Raji (cell line): ENCODE measurements around the gene PLBD2.

ENCODE experiments used
- POLR2A ChIP-seq: IDR thresholded peaks from 2 replicates; pipeline ENCODE4 v1.6.1; 2011; ENCODE audit warnings: low read depth, low read length, control low read depth; ENCODE audit not compliant: insufficient read depth

The PLBD2 gene

DNA sequence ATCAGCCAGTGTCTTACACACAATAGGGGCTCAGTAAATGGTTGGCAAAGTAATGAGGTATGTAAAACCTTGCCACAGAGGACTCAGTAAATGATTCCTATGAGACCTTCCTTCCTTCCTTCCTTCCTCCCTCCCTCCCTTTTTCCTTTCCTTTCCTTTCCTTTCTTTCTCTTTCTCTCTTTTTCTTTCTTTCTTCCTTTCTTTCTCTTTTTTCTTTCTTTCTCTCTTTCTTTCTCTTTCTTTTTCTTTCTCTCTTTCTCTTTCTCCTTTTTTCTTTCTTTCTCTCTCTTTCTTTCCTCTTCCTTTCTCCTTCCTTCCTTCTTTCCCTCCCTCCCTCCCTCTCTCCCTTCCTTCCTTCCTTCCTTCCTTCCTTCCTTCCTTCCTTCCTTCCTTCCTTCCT, 37.8 kb downstream of the PLBD2 start:
- no peak for TF ChIP-seq POLR2A

- no peak for TF ChIP-seq POLR2A
Measured at GRCh38 chr12:113396828-113397496, 38.6 kb downstream of the PLBD2 start.

- TF ChIP-seq POLR2A: no peak
Measured at GRCh38 chr12:113397497-113398197, 39.3 kb downstream of the PLBD2 start.

- no peak for TF ChIP-seq POLR2A
Measured at GRCh38 chr12:113398346-113399290, 40.2 kb downstream of the PLBD2 start.

DNA sequence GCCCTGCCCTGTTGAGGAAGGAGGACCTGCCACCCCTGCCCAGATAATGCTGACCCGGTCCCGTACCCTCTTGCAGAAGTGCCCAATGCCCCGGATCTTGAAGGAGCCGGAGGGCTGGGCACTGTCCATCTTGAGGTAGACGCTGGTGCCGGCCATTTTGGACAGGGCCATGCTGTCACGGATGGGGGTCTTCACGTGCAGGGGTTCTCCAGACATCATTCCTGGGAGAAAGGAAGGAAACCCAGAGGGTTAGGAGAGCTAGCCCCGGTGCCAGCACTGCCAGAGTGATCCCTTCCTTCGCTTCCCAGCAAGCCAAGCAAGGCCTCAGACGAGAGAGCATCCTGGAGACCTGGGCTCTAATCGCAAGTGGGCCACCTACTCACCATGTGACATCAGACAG, 41.1 kb downstream of the PLBD2 start:
- TF ChIP-seq POLR2A: no peak

DNA sequence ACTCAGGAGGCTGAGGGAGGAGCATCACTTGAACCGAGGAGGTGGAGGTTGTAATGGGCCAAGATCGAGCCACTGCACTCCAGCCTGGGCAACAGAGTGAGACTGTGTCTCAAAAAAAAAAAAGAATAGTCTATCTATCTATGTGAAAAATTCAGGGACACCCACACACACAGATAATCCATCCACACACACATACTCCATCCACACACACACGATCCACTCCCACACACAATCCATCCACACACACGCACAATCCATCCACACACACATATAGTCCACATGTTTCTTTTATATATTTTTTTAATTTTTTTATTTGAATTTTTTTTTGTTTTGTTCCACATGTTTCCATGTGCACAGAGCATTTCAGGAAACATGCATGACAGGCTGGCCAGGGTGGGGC, 42.0 kb downstream of the PLBD2 start:
- TF ChIP-seq POLR2A: no peak

DNA sequence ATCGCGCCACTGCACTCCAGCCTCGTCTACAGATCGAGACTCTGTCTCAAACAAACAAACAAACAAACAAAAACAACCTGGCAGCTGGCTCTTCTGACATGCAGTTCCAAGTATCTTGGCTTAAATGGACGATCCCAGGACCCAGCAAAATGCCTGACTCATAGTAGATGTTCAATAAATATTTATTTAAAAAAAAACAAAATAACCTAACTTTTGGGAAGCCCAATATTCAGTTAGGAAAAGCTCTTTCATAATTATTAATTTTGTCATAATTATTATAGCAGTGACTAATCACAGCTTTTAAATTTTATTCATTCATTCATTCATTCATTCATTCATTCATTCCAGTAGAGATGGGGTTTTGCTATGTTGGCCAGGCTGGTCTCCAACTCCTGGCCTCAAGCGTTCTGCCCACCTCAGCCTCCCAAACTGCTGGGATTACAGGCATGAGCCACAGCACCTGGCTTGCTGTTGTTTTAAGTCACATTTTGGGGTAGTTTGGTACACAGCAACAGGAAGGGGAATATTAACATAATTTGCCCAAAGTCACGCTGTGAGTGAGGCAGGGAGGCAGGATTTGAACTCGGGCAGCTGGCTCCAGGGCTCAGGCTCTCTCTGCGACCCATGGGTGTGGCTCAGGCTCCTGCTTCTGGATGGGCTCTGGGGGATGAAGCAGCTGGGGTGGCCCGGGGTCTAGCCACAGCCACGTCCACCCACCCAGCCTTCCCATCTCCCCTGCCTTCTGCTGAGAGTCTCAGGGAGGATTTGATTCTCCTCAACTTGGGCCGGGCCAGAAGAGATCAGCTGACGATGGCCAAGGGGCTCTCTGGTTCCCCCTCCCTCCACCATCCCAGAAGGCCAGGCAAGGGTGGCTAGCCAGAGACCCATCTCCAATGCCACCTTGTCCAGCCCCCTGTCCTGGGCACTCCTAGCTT, 42.9 kb downstream of the PLBD2 start:
- no peak for TF ChIP-seq POLR2A

DNA sequence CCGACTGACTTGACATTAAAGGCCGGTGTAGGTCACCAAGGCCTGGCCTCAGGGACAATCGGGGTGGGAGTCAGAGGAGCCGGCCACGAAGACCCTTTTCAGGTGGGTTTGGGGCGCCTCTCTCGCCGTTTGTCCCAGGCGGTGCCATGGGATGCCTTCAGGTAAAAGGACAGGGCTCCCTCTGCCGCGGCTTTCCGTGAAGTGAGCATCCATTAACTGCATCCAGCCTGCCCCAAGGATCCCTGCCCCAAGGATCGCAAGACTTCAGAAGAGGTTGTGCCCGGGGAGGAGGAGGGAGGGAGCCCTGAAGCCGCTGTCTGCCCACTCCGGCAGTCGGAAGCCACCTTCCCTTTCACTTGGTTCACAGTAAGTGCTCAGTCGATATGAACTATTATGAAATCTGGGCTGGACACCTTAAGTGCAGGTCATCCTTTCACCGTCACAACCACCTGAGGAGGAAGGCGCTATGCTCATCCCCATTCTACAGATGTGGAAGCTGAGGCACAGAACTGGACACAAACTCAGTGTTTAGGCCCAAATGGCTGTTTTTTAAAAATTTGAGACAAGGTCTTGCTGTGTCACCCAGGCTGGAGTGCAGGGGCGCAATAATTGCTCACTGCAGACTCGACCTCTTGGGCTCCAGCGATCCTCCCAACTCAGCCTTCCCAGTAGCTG, 44.3 kb downstream of the PLBD2 start:
- no peak for TF ChIP-seq POLR2A

GRCh38 chr12:113403435-113404415, 45.3 kb downstream of the PLBD2 start, which contains the start of gene SDS:
TSS of gene SDS (minus strand) at chr12:113403887. CDS start at chr12:113399708, 4,179 bp downstream.
- no peak for TF ChIP-seq POLR2A

- TF ChIP-seq POLR2A: no peak
Measured at GRCh38 chr12:113405694-113406093, 47.3 kb downstream of the PLBD2 start.

DNA sequence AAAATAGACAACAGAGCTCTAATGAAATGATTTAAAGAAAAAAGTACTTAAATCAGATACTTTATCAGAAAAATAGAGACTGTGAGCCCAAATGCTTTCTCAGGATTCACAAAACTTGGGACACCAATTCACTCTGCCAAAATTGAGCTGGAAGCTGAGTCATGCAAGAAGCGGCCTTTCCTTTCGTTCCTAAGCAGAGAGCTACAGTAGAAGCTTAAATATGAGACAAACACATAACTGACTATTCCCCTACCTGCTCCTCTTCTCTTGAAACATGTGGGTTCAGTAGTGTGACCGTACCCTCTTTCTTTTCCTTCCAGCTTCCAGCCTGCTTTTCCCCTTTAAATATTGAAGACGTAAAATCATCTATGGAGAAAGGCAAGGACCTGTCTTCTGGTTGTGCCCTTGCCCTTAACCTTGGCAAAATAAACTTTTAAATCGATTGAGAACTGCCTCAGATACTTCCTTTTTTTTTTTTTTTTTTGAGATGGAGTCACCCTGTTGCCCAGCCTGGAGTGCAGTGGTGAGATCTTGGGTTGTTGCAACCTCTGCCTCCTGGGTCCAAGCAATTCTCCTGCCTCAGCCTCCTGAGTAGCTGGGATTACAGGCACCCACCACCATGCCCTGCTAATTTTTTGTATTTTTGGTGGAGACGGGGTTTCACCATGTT, 49.7 kb downstream of the PLBD2 start:
- TF ChIP-seq POLR2A: no peak

- TF ChIP-seq POLR2A: no peak
Measured at GRCh38 chr12:113408756-113409298, 50.4 kb downstream of the PLBD2 start.
